Epidermal melanocyte (primary cell): ENCODE measurements around the gene NMNAT2.
"Not testable (repeated sequence)": the region's sequence is repeated elsewhere in the genome, so short reads cannot be mapped to it uniquely, and the experiment has no call there.

Source experiments
- DNase-seq: peaks from one replicate; pipeline ENCODE4 v3.0.0; 2011; ENCODE audit warnings: low spot score; ENCODE audit not compliant: insufficient read length

NMNAT2 gene

DNA sequence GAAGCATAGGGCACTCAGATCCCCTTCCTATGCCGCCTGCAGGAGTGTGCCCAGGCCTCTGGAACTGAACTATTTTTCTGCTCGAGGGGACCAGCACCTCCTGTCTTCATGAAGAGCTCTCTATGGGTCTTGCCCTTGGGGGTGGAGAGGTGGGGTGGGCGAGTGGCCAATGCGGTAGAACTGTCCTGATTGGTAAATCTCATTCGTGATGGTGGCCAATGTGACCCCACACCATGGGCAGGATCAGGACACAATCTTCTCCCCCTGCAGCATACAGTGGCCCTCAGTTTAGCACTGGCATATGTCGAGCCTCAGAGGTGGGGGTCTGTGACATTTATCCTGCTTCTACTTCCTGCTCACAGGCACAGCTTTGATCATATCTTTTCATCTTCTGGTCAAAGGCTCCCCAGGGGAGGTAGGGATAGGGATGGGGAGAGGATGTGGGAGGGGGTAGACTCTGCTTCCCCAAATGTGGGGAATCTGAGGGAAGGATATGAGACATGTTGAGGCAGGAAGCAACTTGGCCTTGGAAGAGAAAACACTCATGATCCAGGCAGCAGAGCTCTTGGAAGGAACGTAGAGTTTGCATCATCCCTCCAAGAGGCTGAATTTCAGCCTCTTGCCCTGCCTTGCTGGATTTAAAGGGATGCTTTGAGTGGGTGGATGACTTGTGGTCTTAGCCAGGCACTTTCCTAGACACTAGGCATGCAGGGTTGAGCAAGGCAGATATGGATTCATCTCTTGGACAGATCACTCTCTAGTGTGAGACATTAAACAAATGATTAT lies 150.3 kb downstream of the NMNAT2 start:
- no peak for DNase-seq

DNA sequence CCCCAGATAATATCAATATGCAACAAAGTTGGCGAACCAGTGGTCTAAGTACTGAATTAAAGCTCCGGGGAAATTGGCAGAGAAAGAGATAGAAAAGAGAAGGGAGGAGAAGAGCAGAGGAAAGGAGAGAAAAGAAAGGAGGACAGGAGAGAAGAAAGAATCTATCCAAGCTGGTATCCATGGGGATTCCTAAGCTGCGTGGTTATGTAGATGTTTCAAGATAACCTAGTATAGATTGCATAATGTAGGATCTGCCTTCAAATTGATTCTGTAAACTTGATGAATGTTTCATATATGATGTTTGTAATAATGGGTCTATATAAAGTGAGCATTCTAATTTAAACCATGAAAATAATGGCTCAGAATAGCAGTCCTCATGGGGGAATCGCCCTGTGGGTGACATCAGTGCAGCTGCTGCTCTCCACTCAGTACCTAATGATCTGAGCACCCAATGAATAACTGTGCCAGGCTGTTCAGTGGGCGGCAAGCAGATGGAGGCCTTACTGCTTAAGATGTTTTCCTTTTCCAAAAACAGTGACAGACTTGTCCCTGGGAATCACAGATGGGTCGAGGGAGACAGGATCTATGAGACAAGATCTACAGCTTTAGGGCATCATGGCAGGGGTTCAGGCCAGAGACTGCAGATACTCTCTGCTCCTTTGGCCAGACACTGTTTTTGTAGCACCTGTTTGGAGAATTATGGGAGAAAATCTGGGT lies 154.1 kb downstream of the NMNAT2 start:
- no peak for DNase-seq

DNA sequence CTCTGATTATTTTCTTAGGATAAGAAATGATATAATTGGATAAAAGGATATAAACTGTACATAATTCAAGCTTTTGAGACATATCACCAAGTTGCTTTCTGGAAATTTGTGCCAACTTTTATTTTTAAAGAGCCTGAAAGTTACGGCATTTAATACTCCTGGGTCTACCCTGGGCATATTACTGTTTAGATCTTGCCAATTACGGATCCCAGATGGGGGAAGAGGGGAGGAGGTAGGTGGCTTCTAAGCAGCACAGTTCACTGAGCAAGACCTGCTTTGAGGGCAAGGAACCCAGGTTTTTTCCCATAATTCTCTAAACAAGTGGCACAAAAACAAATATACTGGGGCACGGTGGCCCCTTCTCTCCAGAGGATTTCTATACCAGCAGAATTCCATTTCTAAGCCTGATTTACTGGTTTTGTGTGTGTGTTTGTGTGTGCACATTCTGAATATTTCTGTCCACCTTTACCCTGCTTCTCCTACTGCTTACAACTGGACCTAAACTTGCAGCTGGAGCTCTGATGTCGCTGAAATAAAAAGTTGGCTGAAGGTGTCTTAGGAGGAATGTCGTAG lies 155.5 kb downstream of the NMNAT2 start:
- DNase-seq: no peak

DNA sequence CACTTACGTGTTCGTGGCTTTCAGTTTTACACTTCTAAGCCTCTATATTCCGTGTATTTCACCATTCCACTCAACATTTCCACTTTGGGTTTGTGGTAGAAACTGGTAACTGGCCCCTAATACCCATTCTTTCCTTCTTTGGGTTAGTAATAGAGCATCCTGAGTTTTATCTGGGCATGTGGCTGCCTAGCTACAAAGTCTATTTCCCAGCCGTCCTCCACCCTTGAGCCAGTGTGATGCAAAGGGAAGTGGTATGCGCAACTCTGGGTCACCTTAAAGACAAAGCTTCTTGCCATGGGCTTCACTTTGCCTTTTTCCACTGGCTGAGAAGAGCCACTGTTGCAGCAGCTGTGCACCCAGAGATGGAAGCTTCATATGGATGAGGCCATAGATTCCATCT lies 158.3 kb downstream of the NMNAT2 start:
- no peak for DNase-seq

DNA sequence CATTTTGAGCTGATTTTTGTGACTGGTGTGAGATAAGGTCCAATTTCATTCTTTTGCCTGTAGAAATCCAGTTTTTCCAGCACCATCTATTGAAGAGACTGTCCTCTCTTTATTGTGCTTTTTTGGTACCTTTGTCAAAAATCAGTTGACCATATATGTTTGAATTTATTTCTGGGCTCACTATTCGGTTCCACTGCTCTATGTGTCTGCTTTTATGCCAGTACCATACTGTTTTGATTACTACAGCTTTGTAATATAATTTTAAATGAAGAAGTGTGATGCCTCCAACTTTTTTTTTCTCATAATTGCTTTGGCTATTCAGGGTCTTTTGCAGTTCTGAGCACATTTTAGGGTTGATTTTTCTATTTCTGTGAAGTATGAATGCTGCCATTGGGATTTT lies 163.1 kb downstream of the NMNAT2 start:
- DNase-seq: no peak

DNA sequence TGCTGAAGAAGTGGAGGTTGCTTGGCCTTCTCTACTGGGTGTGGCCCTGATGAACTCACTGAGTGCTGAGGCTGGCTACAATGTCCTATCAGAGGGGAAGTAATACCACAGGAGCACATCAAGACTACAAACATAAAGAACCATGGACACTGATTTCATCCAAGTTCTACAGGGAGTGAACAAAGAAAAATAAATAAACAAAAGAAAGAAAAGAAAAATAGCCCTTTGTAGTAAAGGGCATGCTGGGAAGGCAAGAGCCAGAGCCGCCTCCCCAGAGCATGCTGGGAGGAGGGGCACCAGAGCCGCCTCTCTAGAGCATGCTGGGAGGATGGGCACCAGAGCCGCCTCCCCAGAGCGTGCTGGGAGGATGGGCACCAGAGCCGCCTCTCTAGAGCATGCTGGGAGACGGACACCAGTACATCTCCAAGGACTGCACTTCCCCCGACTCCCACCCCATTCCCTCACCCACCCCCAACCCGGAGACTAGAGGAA lies 166.2 kb downstream of the NMNAT2 start:
- no peak for DNase-seq

DNA sequence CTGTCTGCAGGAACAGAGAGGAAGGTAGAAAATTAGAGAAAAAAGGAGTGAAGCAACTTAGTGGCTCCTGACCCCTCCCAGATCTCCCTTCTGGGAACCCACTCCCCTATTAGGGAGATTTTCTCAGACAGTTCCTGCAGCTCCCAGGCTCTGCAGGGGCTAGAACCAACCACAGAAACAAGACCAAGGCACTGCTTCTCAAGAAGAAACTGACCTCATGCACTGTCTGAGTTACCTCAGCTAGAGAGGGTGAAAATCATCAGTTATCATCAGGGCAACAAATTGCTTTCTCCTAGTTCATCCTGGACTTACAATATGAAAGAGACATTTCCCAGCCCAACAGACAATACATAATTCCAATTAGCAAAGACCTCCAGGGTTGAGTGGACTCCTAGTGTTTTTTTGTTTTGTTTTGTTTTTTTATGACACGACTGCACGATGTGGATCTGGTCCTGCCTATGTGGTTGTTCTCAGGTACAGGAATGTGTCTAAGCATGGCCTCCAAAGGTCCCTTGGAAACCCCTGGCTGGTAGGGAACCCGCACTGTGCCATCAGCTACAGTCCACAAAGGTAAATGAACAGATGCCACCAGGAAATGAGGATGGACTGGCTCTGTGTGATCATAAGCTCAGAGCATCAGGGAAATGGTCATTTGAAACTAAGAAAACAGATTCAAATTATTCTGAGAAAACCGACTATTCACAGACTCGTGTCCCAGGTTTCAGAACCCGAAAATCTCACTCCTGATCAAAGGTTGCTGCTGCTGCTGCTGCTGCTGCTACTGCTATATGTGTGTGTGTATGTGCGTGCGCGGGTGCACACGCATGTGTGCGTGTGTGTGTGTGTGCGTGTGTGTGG lies 166.8 kb downstream of the NMNAT2 start:
- no peak for DNase-seq

DNA sequence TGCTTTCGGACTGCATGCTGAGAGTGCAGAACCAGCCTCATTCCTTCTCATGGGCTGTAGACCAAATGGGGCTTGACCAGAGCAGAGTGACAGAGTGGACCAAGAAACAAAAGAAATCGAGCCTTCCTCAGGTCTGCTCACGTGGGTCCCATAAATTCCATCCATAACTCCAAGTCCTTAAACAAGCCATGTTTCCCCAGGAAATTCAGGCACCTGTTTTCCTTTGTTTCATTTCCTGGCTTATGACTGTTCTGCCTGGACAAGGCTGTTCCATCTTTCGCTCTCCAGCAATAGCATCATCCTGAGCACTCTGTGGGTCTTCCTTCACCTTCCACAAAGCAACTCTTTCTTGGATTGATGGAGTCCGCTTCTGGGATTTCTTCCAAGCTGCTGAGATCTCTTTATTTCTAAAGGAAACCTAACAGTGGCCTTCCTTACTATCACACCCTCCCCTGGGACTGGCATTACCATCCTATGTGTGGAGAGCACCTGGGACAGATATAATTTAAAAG lies 168.2 kb downstream of the NMNAT2 start:
- DNase-seq: no peak

DNA sequence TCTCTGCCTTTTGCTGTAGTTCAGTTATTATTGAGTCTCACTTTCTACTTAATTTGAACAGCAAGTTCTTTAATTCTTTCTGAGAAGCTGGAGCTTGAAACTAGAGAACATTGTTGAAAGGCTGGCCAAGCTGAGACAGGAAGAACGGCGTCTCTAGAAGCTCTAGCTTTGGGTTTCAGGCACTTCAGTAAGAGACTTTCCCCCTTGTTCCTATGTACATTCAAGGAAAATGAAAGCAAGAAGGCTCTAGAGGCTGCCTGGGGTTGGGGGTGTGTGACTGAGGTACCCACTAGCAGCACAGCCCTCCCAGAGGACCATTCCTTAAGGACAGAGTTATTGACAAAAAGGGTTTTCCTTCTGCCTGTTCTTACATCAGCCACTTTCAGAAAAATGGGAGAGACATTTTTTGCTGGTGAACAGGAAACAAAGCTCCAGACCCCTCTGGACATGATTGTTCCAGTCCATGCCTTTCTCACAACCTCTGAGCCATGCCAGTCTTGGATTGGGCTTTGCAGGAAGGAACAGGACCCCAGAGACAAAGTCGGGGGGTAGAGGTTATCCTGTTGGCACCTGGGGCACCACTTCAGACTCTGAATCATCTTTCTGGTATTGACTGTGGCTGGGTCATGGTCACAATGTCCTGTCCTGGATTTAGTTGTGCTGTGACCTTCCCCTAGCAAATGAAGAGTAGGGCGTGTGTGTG lies 169.0 kb downstream of the NMNAT2 start:
- no peak for DNase-seq

DNA sequence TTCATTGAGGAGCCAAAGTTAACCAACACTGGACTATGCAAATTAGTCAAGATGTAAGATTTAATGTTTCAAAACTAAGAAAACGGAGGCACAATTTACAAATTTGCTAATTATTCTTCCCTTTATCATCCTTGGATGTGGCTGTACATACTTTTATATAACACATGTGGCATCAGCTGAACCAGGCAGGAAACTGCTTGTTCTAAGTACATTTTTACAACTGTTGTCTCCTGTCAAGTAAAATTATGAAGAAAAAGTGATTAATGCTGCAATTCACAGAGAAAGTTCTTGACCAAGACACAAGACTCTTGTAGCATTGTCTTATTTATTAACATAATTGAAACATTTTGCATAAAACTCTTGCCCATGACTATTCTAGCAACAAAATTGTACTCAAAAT lies 170.2 kb downstream of the NMNAT2 start:
- no peak for DNase-seq

DNA sequence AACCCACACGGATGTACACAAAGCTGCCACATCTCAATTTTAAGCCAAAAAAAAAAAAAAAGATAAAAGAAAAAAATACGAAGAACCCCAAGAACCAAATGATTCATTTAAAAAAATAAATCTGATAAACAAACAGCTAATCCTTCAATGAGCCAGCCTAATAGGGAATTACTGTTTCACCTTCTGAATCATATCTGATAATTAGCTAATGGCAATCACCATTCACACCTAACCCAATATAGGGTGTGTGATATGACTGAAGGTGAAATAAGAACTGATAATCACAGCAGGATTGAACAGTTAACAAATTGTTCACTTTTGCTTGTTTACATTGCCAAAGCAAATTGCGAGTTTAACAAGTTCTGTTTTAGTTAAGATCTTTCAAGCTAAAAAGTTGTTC lies 170.7 kb downstream of the NMNAT2 start:
- DNase-seq: no peak

DNA sequence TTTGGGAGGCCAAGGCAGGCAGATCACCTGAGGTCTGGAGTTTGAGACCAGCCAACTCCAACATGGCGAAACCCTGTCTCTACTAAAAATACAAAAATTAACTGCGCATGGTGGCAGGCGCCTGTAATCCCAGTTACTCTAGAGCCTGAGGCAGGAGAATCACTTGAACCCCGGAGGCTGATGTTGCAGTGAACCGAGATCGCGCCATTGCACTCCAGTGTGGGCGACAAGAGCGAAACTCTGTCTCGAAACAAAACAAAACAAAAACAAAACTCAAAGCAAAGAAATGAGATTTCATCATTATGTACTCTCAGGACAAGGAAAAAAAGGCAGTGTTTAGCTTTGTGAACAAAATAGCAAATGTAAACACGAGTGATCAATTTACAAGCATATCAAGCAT lies 171.1 kb downstream of the NMNAT2 start:
- no peak for DNase-seq

DNA sequence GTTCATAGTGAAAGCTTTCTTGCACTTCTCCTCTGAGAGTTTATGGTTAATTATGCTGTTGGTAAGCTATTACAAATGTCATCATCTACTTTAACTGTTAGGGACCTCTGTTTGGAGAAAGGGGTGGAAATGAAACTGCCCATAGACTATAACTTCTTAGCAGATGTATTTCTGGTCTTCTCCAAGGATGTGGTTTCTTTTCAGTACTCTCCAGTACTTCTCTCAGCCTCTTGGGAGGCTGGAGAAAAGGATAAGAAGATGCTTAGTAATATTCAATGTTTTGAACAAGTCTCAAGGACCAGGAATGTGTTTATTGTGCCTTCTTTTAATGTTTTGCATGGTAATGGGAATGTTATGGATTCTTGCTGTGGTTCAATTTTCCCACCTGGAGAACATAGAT lies 171.7 kb downstream of the NMNAT2 start:
- no peak for DNase-seq

DNA sequence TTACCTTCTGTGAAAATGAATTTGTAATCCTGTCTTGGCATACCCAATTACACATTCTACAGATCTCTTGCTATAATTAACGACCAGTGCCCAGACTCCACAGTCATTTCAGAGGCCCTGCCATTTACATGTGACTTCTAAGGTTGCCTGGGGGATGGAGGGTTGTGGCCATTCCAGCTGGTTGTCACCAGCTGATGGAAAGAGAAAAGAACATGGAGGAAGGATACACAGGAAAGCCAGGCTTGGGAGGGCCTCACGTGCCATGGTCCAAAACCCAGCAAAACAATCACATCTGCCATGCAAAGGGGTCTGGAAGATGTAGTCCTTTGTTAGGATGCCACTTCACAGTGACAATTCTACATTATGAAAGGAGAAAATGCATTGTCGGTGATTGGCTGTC lies 172.8 kb downstream of the NMNAT2 start:
- no peak for DNase-seq

DNA sequence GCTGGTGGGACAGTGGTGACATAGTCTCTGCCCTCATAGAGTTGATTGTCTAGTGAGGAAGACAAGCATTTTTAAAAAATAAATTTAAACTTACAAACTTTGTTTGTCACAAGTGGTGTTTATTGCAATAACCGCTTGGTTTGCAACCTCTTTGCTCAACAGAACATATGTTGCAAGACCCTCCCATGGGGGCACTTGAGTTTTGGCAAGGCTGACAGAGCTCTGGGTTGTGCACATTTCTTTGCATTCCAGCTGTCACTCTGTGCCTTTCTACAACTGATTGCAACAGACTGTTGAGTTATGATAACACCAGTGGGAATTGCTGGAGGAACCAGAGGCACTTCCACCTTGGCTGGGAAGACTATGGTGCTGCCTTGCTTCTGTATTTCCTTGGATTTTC lies 173.7 kb downstream of the NMNAT2 start:
- DNase-seq: peak; percentile 54

DNA sequence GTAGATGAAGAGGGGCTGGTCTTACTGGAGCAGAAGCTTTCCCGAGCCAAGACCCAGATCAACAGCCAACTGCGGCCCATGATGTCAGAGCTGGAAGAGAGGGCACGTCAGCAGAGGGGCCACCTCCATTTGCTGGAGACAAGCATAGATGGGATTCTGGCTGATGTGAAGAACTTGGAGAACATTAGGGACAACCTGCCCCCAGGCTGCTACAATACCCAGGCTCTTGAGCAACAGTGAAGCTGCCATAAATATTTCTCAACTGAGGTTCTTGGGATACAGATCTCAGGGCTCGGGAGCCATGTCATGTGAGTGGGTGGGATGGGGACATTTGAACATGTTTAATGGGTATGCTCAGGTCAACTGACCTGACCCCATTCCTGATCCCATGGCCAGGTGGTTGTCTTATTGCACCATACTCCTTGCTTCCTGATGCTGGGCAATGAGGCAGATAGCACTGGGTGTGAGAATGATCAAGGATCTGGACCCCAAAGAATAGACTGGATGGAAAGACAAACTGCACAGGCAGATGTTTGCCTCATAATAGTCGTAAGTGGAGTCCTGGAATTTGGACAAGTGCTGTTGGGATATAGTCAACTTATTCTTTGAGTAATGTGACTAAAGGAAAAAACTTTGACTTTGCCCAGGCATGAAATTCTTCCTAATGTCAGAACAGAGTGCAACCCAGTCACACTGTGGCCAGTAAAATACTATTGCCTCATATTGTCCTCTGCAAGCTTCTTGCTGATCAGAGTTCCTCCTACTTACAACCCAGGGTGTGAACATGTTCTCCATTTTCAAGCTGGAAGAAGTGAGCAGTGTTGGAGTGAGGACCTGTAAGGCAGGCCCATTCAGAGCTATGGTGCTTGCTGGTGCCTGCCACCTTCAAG lies 174.8 kb downstream of the NMNAT2 start:
- DNase-seq: no peak

DNA sequence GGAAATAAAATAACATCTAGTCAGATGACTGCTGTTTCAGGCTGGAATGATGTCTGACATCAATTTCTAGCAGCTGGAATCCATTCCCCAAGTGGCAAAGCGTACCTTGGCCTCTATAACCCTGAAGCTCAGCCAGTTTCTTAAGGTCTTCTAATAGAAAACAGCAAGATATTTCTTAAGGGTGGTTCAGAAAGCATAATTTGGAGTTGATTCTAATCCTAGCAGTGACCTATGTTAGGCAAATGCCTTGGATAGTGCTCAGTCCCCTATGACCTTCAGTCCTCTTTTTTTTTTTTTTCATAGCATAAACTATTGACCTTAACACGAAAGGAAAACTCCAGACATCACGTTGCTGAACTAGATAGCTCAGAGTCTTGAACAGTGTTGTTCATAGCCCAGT lies 175.6 kb downstream of the NMNAT2 start:
- DNase-seq: no peak

DNA sequence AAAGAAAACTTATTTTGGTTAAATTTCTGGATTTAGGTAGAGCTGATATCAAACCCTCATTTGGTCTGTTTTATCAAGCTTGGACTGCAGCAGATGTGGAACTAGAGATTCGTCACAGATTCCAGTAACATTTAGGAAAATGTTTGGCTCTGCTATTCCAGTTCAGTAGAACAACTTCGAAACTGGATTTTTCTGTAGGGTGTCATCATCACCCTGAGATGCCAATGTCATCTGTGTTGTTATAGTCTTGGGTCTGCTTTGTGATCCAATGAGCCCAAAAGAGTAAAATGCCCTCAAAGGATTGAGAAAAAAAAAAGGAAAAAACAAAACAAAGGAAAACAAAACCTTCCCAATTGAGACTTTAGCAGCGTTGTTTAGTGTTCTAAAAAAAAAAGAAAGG lies 176.7 kb downstream of the NMNAT2 start:
- no peak for DNase-seq

DNA sequence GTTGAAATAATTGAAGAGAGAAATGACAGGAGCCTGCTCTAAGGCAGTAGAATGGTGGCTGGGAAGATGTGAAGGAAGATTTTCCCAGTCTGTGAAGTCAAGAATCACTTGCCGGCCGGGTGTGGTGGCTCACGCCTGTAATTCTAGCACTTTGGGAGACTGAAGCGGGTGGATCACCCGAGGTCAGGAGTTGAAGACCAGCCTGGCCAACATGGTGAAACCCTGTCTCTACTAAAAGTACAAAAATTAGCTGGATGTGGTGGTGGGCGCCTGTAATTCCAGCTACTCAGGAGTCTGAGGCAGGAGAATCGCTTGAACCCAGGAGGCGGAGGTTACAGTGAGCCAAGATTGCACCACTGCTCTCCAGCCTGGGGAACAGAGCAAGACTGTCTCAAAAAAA lies 177.3 kb downstream of the NMNAT2 start:
- DNase-seq: not testable (repeated sequence)

DNA sequence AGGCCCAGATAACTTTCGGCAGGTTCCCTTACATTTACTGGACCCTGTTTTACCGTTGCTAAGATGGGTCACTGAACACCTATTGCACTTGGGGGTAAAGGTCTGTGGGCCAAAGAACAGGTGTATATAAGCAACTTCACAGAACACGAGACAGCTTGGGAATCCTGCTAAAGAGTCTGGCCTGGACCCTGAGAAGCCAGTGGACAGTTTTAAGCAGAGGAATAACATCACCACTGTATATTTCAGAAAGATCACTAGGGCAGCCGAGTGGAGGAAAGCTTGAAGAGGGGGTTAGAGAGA lies 177.7 kb downstream of the NMNAT2 start:
- DNase-seq: no peak
